ENCODE results near the gene MARCHF7. TPM values are rescaled to one million over a fixed set of nuclear protein-coding genes. Genes with fewer than 3 reads are reported as not detected.
A peak's percentile ranks its signal among the peaks of the same experiment; 100 is the strongest.

The MARCHF7 gene
- total RNA-seq, 1 donor from 2014 or later, result 71.8 TPM

DNA sequence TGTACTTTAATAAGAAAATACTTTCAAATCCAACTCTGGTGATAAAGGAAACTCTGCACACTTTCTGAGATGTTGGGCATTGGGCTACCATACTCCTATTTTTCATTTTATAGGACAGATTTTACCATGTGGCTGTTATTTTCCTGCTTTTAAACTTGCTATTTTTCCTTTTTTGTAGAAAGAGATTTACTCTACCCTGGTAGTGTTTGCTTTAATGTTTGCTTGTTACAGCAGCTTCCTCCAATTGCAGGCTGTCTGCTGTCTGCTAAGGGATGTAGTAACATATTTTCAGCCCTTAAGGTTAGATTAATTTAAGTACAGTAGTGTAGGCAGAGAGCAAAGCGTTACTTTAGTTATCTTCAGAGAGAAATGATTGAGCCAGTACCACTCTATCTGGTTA, 38.6 kb downstream of the MARCHF7 start:
- DNase-seq, result no peak
- ATAC-seq, result no peak
- no peaks in the 10 kb centered on the region for H3K9me3 ChIP-seq
- H3K36me3 ChIP-seq, result peaks cover 90% of the 10 kb centered on the region
- H3K27me3 ChIP-seq (ENCODE audit: low read depth), result no peaks in the 10 kb centered on the region
- intact Hi-C loops (cut with DNase I), result no loop called here
- TF ChIP-seq, protein P1, sequence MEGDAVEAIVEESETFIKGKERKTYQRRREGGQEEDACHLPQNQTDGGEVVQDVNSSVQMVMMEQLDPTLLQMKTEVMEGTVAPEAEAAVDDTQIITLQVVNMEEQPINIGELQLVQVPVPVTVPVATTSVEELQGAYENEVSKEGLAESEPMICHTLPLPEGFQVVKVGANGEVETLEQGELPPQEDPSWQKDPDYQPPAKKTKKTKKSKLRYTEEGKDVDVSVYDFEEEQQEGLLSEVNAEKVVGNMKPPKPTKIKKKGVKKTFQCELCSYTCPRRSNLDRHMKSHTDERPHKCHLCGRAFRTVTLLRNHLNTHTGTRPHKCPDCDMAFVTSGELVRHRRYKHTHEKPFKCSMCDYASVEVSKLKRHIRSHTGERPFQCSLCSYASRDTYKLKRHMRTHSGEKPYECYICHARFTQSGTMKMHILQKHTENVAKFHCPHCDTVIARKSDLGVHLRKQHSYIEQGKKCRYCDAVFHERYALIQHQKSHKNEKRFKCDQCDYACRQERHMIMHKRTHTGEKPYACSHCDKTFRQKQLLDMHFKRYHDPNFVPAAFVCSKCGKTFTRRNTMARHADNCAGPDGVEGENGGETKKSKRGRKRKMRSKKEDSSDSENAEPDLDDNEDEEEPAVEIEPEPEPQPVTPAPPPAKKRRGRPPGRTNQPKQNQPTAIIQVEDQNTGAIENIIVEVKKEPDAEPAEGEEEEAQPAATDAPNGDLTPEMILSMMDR (IDR thresholded peaks at IDR 0.05), result no peak
- peaks cover 10% of the 10 kb centered on the region for H3K4me1 ChIP-seq
- H3K27ac ChIP-seq, result no peak overlapping the region
- H3K4me3 ChIP-seq, result no peak overlapping the region

DNA sequence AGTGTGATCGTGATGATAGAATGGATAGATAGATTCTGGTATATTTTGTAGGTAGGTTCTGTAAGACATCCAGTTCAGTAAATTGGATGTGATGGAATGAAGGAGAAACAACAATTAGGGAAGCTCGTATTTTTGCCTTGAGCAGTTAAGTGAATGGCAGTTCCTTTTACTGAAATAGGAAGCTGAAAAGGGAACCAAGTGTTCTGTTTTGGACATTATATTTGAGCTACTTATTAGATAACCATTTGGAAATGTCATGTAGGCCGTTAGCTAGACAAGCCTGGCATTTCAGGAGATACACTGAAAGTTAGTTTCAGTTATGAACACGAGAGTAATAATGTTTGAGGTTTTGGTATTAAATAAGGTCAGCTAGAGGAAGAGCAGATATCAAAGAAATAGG, 41.5 kb downstream of the MARCHF7 start:
- peaks cover 22% of the 10 kb centered on the region for H3K4me1 ChIP-seq
- no peaks in the 10 kb centered on the region for H3K27me3 ChIP-seq (ENCODE audit: low read depth)
- no peaks in the 10 kb centered on the region for H3K9me3 ChIP-seq
- DNase-seq, result no peak
- TF ChIP-seq, protein P1 (IDR thresholded peaks at IDR 0.05), result no peak
- no peak overlapping the region for H3K27ac ChIP-seq
- no peak overlapping the region for H3K4me3 ChIP-seq
- intact Hi-C loops (cut with DNase I), result no loop called here
- H3K36me3 ChIP-seq, result peaks cover 77% of the 10 kb centered on the region
- peak; percentile 29 to 70 for ATAC-seq

DNA sequence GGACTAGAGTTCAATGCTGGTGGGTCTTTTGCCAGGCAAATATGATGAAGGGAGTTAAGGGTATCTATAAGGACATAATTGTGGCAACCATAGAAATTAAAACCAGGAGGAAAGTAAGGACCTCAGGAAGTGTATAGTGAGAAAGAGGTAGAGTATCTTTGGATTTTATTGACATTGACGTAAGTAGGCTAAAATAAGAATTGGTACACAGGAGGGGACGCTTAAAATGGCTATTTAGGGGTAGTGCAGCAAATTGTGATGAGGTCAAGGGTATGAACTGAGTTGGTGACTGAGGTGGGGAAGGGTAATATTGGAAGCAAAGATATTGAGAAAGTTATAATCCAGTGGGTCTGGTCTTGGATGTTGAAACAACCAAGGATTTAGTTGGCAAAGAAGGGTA, 42.7 kb downstream of the MARCHF7 start:
- H3K4me1 ChIP-seq, result peaks cover 34% of the 10 kb centered on the region
- no peak overlapping the region for H3K27ac ChIP-seq
- ATAC-seq (no peak), DNase-seq (no peak)
- no peaks in the 10 kb centered on the region for H3K27me3 ChIP-seq (ENCODE audit: low read depth)
- no peaks in the 10 kb centered on the region for H3K9me3 ChIP-seq
- H3K4me3 ChIP-seq, result no peak overlapping the region
- TF ChIP-seq, protein P1 (IDR thresholded peaks at IDR 0.05), result no peak
- H3K36me3 ChIP-seq, result peaks cover 77% of the 10 kb centered on the region
- intact Hi-C loops (cut with DNase I), result no loop called here

DNA sequence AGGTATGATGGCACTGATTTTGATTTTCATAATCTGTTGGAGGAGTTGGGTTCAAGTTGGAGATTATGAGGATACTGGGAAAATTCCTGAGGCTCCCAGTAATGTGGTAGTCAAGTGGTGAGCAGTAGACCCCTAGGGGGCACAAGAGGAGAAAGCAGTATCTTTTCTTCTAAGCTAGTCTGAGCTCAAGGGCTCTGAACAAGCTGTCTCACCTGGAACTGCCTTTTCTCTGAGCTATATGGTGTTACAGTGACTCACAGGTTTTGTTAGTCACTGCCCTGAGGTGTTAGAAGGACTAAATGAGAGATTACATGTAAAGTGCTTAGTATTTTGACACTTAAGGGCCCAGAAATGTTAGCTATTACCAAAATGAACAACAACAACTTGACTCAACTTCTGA, 43.5 kb downstream of the MARCHF7 start:
- TF ChIP-seq, protein P1 (IDR thresholded peaks at IDR 0.05), result no peak
- intact Hi-C loops (cut with DNase I), result no loop called here
- ATAC-seq (peak; percentile 24 to 66), DNase-seq (no peak)
- Histone ChIP-seq H3K36me3 (peaks cover 77% of the 10 kb centered on the region), H3K4me1 (peaks cover 38% of the 10 kb centered on the region), H3K4me3 (no peak overlapping the region), H3K27me3 (ENCODE audit: low read depth) (no peaks in the 10 kb centered on the region), H3K27ac (no peak overlapping the region), H3K9me3 (no peaks in the 10 kb centered on the region)

DNA sequence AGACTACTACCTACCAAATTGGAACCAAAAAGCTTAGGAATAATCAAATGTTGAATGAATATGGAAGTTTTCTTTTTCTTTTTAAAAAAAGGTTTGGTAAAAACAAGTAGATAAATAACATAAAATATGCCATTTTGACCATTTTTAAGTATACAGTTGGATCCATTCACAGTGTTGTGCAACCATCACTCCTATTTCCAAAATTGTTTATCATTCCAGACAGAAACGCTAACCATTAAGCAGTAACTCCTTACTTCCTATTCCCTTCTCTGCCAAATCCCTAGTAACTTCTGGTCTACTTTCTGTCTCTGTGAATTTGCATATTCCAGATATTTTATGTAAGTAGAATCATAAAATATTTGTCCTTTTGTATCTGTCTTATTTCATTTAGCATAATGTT, 45.9 kb downstream of the MARCHF7 start:
- no peak overlapping the region for H3K4me3 ChIP-seq

More for the DNA sequence above, 45.9 kb downstream of the MARCHF7 start:
- Histone ChIP-seq H3K4me1 (peaks cover 38% of the 10 kb centered on the region), H3K27ac (peak overlapping the region; percentile 48), H3K36me3 (peaks cover 80% of the 10 kb centered on the region), H3K9me3 (no peaks in the 10 kb centered on the region), H3K27me3 (ENCODE audit: low read depth) (no peaks in the 10 kb centered on the region)
- TF ChIP-seq, protein P1 (IDR thresholded peaks at IDR 0.05), result no peak
- DNase-seq, result no peak
- intact Hi-C loops (cut with DNase I), result no loop called here
- no peak for ATAC-seq
